ENCODE results near the gene CHAD.
"Not testable (repeated sequence)": the region's sequence is repeated elsewhere in the genome, so short reads cannot be mapped to it uniquely, and the experiment has no call there.

The CHAD gene

GRCh38 chr17:50479522-50480141 is 11.0 kb upstream of the CHAD start:
- in situ Hi-C loops (cut with HindIII; ENCODE audit: low pct_ligation_motif_present, low sequenced_read_pairs), result no loop called here
- peak; percentile 68 for DNase-seq
- peaks cover 17% of the 10 kb centered on the region for H3K36me3 ChIP-seq (replicated peaks)
- H3K27ac ChIP-seq, result no peak overlapping the region
- H3K27me3 ChIP-seq (replicated peaks), result peaks cover 3% of the 10 kb centered on the region
- H3K4me3 ChIP-seq (ENCODE audit: low read depth, low read length), result peak overlapping the region; percentile 80
- peak; percentile 74 for TF ChIP-seq CTCF (IDR thresholded peaks at IDR 0.05; ENCODE audit: low read depth, low read length, missing control alignments)

GRCh38 chr17:50478391-50479381 is 10.0 kb upstream of the CHAD start, which contains the start of gene RSAD1:
Gene RSAD1 (plus strand): TSS chr17:50478860. CDS start chr17:50478885, 25 bp downstream.
- peak within 1 kb of the TSS; percentile 80 for H3K4me3 ChIP-seq (ENCODE audit: low read depth, low read length)
- peak within 1 kb of the TSS; percentile 24 for H3K27ac ChIP-seq
- H3K27me3 ChIP-seq (replicated peaks), result peaks cover 3% of the 10 kb centered on the region
- peak; percentile 58 for TF ChIP-seq CTCF (IDR thresholded peaks at IDR 0.05; ENCODE audit: low read depth, low read length, missing control alignments)
- in situ Hi-C loops (cut with HindIII; ENCODE audit: low pct_ligation_motif_present, low sequenced_read_pairs), result no loop called here
- peak; percentile 68 for DNase-seq
- H3K36me3 ChIP-seq (replicated peaks), result peaks cover 7% of the 10 kb centered on the region

- H3K4me3 ChIP-seq (ENCODE audit: low read depth, low read length), result peak overlapping the region; percentile 80
- no peak overlapping the region for H3K27ac ChIP-seq
- in situ Hi-C loops (cut with HindIII; ENCODE audit: low pct_ligation_motif_present, low sequenced_read_pairs), result no loop called here
- H3K36me3 ChIP-seq (replicated peaks), result peaks cover 2% of the 10 kb centered on the region
- DNase-seq, result no peak
- TF ChIP-seq CTCF (IDR thresholded peaks at IDR 0.05; ENCODE audit: low read depth, low read length, missing control alignments), result no peak
- H3K27me3 ChIP-seq (replicated peaks), result peaks cover 3% of the 10 kb centered on the region
These were observed 9.3 kb upstream of the CHAD start for GRCh38 chr17:50477976-50478375.

- in situ Hi-C loops (cut with HindIII; ENCODE audit: low pct_ligation_motif_present, low sequenced_read_pairs), result no loop called here
- DNase-seq, result no peak
- Histone ChIP-seq H3K27ac (no peak overlapping the region), H3K4me3 (ENCODE audit: low read depth, low read length) (no peak overlapping the region), H3K27me3 (replicated peaks) (peaks cover 3% of the 10 kb centered on the region), H3K36me3 (replicated peaks) (peaks cover 2% of the 10 kb centered on the region)
- no peak for TF ChIP-seq CTCF (IDR thresholded peaks at IDR 0.05; ENCODE audit: low read depth, low read length, missing control alignments)
These were observed 8.1 kb upstream of the CHAD start for GRCh38 chr17:50476545-50477315.

GRCh38 chr17:50475775-50476544 is 7.3 kb upstream of the CHAD start:
- H3K4me3 ChIP-seq (ENCODE audit: low read depth, low read length); in situ Hi-C loops (cut with HindIII; ENCODE audit: low pct_ligation_motif_present, low sequenced_read_pairs); DNase-seq; H3K27ac ChIP-seq; H3K36me3 ChIP-seq (replicated peaks); H3K27me3 ChIP-seq (replicated peaks): not testable (repeated sequence)
